Skeletal muscle cell (primary cell): ENCODE results near the gene THSD4.

Experiments
- DNase-seq: peaks from one replicate; pipeline ENCODE4 v3.0.0-alpha.2; 2010; ENCODE audit warnings: low read depth
- H3K4me3 ChIP-seq: 2 replicates; pipeline ENCODE4 v1.5.1; 2011; ENCODE audit warnings: low read depth, mild to moderate bottlenecking, control low read depth, low read length, moderate library complexity

Gene THSD4

DNA sequence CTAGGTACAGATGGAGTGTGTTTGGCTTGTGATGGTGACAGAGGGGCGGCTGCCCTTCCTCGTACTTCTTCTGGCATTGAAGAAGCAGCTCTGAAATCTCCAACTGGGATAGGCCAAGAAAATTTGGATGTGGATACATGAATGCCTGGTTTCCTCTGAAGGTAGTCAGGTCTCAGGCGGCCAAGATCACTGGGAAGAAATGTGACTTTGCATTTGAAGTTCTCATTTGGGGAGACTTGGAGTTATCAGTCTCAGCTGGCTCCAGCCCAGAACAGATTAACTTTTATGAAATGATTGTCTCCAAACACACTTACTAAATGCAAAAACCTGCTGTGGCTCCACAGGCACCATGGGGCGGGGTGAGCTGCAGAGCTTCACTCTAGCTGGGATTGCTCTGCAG, 215.9 kb downstream of the THSD4 start:
- H3K4me3 ChIP-seq, result no peak overlapping the region
- DNase-seq, result no peak

GRCh38 chr15:71332431-71333004, 217.2 kb downstream of the THSD4 start:
- DNase-seq, result no peak
- H3K4me3 ChIP-seq, result no peak overlapping the region

DNA sequence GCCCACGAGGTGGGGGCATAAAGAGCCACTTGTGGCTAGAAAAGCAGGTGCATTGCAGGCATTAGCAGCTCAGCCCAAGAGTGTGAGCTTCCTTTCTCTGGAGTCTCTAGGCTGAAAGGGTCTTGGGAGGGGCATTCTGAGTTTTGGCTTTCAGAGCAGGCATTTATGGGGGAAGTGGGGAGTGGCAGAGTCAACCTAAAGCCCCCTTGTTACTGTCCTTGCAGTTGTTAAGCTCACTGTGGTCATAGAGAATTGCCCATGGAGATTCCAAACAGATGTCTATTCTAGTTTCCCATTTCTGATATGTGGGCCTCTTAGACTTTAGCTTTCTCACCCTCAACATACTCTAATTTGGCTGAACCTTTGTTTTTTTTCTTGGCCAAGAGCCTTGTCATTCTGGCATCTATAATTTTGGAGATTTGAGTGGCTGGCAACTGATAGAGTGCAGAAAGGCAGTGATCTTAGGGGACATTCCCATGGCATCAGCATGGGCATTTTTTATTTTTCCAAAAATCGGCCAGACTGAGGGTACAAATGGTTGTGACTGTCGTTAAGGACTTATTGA, 217.9 kb downstream of the THSD4 start:
- no peak for DNase-seq
- no peak overlapping the region for H3K4me3 ChIP-seq

GRCh38 chr15:71333839-71334238, 218.6 kb downstream of the THSD4 start:
- H3K4me3 ChIP-seq, result no peak overlapping the region
- peak; percentile 51 for DNase-seq

DNA sequence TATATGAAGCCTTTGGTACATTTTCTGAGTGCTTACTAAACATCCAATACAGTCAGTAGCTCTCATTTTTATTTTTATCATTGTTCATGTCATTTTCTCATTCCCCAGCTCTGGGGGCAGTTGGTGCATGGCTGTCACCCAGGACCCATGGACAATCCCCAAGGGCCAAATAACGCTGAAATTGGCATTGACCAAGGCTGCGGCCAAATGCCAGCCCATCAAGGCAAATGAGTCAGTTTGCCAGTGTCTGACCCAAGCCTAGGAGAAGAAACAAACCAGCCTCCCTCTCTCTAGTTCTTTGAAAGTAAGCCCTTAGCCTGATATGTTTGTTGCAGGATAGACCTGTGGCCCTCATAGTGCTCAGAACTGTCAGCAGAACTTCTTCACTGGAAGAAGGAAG, 219.2 kb downstream of the THSD4 start:
- DNase-seq, result no peak
- H3K4me3 ChIP-seq, result no peak overlapping the region

DNA sequence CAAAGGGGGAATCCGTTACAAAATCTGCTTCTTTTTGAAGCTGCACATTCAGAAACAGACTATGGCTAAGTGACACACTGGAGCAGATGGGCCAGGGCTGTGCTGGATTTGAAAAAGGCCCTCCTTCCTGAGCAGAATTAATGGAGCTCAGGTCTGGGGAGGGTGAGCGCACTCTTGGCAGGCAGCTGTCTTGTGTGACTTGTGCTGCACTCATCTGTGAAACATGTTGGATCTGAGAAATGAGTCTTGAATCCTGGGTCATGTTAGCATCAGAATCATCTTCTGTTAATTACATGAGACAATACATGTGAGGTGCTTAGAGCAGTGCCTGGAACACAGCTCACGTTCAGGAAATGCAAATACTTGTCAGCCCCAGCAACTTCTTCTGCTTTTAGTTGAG, 219.6 kb downstream of the THSD4 start:
- no peak for DNase-seq
- no peak overlapping the region for H3K4me3 ChIP-seq

GRCh38 chr15:71335591-71335990, 220.3 kb downstream of the THSD4 start:
- H3K4me3 ChIP-seq, result no peak overlapping the region
- DNase-seq, result no peak

- no peak overlapping the region for H3K4me3 ChIP-seq
- no peak for DNase-seq
Observed at GRCh38 chr15:71336671-71337070, 221.4 kb downstream of the THSD4 start.

DNA sequence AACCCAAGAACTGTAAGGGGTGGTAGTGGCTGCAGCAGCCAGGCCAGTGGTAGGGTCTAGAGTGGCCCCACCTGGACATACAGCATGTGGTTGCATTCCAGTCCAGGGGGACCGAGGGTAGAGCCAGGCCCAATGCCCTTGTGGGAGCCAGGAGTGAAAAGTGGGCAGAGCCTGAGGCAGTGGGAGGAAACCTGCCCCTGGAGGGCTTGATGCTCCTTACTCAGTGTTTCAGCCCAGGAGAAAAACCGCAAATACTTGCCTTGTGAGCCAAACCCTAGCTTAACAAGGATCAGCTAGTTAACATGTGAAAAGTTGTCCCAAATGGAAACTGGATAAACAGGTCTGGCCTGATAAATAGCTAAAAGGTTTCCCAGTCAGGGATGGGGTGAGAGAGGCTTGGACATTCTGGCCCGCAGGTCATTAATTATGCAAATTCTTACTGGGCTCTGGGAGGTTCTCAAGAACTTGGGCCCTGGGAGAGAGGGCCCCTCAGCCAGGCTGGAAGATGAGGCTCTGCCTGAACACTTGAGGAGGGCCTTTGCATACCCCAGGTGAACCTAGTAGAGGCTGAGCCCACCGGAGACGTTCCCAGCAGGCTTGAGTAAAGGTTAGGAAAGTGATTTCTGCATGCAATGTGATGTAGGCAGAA, 222.1 kb downstream of the THSD4 start:
- DNase-seq, result no peak
- H3K4me3 ChIP-seq, result no peak overlapping the region

DNA sequence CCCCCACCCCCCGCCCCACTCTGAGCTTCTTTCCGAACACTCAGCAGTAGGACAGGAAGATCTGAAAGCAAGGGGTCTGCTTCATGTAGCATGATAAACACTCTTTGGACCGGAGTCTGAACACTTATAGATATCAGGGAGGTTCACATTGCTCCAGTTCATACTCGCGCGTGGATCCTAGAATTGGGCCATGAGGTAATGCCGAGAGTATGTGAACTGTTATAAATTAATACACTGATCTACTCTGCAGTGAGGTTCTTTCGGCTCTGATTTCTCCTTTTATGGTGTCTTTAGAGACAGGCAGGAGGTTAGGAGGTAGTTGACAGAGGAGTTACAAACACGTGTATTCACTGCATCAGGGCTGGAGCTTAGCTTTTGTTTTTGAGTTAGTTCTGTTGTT, 223.0 kb downstream of the THSD4 start:
- DNase-seq, result no peak
- no peak overlapping the region for H3K4me3 ChIP-seq

DNA sequence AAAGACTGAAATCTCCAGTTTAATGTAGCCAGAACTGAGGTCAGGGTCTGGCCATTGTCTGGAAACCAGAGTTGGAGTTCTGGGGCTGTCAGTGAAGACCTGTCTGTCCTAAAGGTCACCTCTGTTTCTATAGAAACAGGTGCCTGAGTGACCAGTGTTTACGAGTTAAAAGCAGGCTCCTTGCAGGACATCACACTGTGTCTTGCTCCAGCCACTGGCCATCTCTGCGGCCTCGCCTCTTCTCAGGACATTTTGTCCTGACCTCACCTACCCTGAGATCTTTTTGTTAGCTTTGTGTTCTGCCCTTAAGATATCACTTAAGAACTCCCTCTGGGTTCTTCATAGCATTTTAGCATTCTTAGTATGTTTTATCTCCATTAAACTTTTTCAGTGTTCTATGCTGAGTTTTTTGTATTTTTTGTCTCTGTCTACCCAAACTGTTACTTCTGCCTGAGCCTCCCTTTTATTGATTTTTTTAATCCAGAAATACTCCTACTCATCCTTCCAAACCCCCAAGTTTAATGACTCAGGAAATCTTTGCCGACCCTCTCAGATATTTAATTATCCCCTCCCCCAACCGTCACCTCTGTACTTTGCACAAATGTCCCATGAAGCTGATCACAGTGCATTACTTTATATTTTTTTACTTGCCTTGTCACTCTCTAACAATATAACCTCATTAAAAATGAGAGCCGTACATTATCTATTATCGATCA, 223.7 kb downstream of the THSD4 start:
- DNase-seq, result no peak
- H3K4me3 ChIP-seq, result no peak overlapping the region

GRCh38 chr15:71341811-71342550, 226.7 kb downstream of the THSD4 start:
- no peak for DNase-seq
- no peak overlapping the region for H3K4me3 ChIP-seq

DNA sequence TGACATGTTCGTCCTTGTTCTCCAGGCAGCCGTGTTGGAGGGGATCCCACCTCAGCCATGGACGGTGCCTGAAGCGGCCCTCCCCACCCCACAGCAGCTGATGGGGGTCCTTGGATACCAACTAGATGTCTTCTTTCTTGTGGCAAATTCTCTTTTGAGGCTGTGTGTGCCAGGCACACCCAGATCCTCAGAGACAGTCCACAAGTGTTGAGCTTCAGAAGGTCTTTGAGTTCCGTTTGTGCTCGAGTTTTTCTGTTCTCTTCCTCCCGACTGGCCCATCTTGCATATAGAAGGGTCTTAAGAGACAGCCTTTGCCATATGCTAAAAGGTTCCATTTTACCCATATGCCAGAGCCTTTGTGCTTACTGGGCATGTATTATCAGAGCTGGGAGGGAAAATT, 227.4 kb downstream of the THSD4 start:
- H3K4me3 ChIP-seq, result no peak overlapping the region
- no peak for DNase-seq

GRCh38 chr15:71344316-71344715, 229.0 kb downstream of the THSD4 start:
- H3K4me3 ChIP-seq, result no peak overlapping the region
- DNase-seq, result no peak

- DNase-seq, result no peak
- no peak overlapping the region for H3K4me3 ChIP-seq
Observed at GRCh38 chr15:71345186-71345585, 229.9 kb downstream of the THSD4 start.

DNA sequence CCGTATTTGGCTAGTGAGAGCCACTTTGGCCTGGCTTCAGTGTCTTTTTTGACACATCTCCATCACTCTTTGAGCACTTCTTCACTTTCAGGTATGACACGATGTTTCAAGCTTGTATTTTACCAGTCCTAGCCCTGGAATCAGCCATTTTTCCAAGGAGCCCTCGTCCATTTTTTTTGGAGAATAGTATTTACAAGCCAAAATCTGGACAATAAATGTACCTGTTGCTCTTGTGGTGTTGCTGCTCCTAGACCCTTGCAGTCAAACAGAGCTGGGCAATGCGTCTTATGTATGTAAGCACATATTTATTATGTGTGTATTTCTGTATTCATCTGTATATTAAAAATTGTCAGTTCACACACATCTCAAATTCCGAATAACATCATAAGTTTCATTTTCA, 231.2 kb downstream of the THSD4 start:
- H3K4me3 ChIP-seq, result no peak overlapping the region
- no peak for DNase-seq

DNA sequence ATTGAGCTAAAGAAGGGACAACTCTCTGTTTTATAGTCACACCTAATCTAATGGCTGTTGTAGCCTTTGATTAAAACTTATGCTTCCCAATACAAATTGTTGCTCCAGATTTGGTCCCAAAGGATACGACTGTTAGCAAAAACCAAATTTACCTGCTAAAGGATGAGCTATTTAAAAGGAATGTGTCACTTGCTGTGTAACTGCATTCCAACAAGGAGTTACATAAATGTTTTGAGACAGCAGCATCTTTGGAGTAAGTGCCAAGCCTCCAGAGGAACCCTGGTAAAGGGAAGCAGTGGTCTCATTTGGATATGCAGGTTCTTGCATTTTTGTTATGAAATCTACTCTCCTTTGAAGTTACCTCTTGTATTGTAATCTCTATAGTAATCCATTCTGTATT, 233.3 kb downstream of the THSD4 start:
- DNase-seq, result no peak

GRCh38 chr15:71349336-71349735, 234.1 kb downstream of the THSD4 start:
- no peak overlapping the region for H3K4me3 ChIP-seq
- no peak for DNase-seq

More for the DNA sequence above, 233.3 kb downstream of the THSD4 start:
- no peak overlapping the region for H3K4me3 ChIP-seq

- no peak overlapping the region for H3K4me3 ChIP-seq
- no peak for DNase-seq
Observed at GRCh38 chr15:71349736-71350526, 234.7 kb downstream of the THSD4 start.
